ENCODE measurements around the gene KRTAP5-10.
"Not testable (repeated sequence)": the region's sequence is repeated elsewhere in the genome, so short reads cannot be mapped to it uniquely, and the experiment has no call there.

KRTAP5-10 gene

GRCh38 chr11:71556018-71556417 is 9.3 kb upstream of the KRTAP5-10 start:
- no peak for TF ChIP-seq ZNF274 (IDR thresholded peaks at IDR 0.05; ENCODE audit: low read depth, low read length)

GRCh38 chr11:71557257-71557656 is 8.1 kb upstream of the KRTAP5-10 start:
- H3K4me3 ChIP-seq (ENCODE audit: low read length), result no peak overlapping the region
- TF ChIP-seq ZNF274 (IDR thresholded peaks at IDR 0.05; ENCODE audit: low read depth, low read length), result no peak

More at GRCh38 chr11:71556018-71556417, 9.3 kb upstream of the KRTAP5-10 start:
- no peak overlapping the region for H3K4me3 ChIP-seq (ENCODE audit: low read length)

GRCh38 chr11:71558996-71559395 is 6.4 kb upstream of the KRTAP5-10 start:
- no peak overlapping the region for H3K4me3 ChIP-seq (ENCODE audit: low read length)
- TF ChIP-seq ZNF274 (IDR thresholded peaks at IDR 0.05; ENCODE audit: low read depth, low read length), result no peak

GRCh38 chr11:71562120-71562519 is 3.2 kb upstream of the KRTAP5-10 start:
- no peak for TF ChIP-seq ZNF274 (IDR thresholded peaks at IDR 0.05; ENCODE audit: low read depth, low read length)
- no peak overlapping the region for H3K4me3 ChIP-seq (ENCODE audit: low read length)

- no peak overlapping the region for H3K4me3 ChIP-seq (ENCODE audit: low read length)
- TF ChIP-seq ZNF274 (IDR thresholded peaks at IDR 0.05; ENCODE audit: low read depth, low read length), result no peak
Observed at GRCh38 chr11:71563406-71563805, 2.0 kb upstream of the KRTAP5-10 start.

GRCh38 chr11:71564430-71564829 is 933 bp upstream of the KRTAP5-10 start:
- H3K4me3 ChIP-seq (ENCODE audit: low read length), result no peak overlapping the region
- no peak for TF ChIP-seq ZNF274 (IDR thresholded peaks at IDR 0.05; ENCODE audit: low read depth, low read length)

- TF ChIP-seq ZNF274 (IDR thresholded peaks at IDR 0.05; ENCODE audit: low read depth, low read length), result no peak
- H3K4me3 ChIP-seq (ENCODE audit: low read length), result no peak overlapping the region
Observed at GRCh38 chr11:71566081-71566620, 788 bp downstream of the KRTAP5-10 start.

GRCh38 chr11:71566626-71567599 is 1.6 kb downstream of the KRTAP5-10 start:
- H3K4me3 ChIP-seq (ENCODE audit: low read length), result not testable (repeated sequence)

- H3K4me3 ChIP-seq (ENCODE audit: low read length), result not testable (repeated sequence)
Observed at GRCh38 chr11:71567633-71568032, 2.3 kb downstream of the KRTAP5-10 start.

- H3K4me3 ChIP-seq (ENCODE audit: low read length), result no peak overlapping the region
- TF ChIP-seq ZNF274 (IDR thresholded peaks at IDR 0.05; ENCODE audit: low read depth, low read length), result no peak
Observed at GRCh38 chr11:71568704-71569349, 3.5 kb downstream of the KRTAP5-10 start.

GRCh38 chr11:71571101-71571850 is 5.9 kb downstream of the KRTAP5-10 start:
- H3K4me3 ChIP-seq (ENCODE audit: low read length), result not testable (repeated sequence)

GRCh38 chr11:71572811-71573210 is 7.4 kb downstream of the KRTAP5-10 start:
- no peak overlapping the region for H3K4me3 ChIP-seq (ENCODE audit: low read length)
- TF ChIP-seq ZNF274 (IDR thresholded peaks at IDR 0.05; ENCODE audit: low read depth, low read length), result no peak

GRCh38 chr11:71574418-71574817 is 9.1 kb downstream of the KRTAP5-10 start:
- TF ChIP-seq ZNF274 (IDR thresholded peaks at IDR 0.05; ENCODE audit: low read depth, low read length), result no peak
- no peak overlapping the region for H3K4me3 ChIP-seq (ENCODE audit: low read length)

- no peak for TF ChIP-seq ZNF274 (IDR thresholded peaks at IDR 0.05; ENCODE audit: low read depth, low read length)
- H3K4me3 ChIP-seq (ENCODE audit: low read length), result no peak overlapping the region
Observed at GRCh38 chr11:71575723-71576424, 10.5 kb downstream of the KRTAP5-10 start.

GRCh38 chr11:71576688-71577465 is 11.5 kb downstream of the KRTAP5-10 start:
- not testable (repeated sequence) for H3K4me3 ChIP-seq (ENCODE audit: low read length)
